Lower leg skin (tissue), 4 donors: ENCODE results near the gene CTAGE6. TPM values are rescaled to one million over a fixed set of nuclear protein-coding genes. Genes with fewer than 3 reads are reported as not detected.
"Not testable (repeated sequence)": the region's sequence is repeated elsewhere in the genome, so short reads cannot be mapped to it uniquely, and the experiment has no call there.

Source experiments
- DNase-seq, 2 donors: peaks; one replicate each; pipeline ENCODE4 v3.0.0-alpha.2; 2019; ENCODE audit warnings: low spot score in 2 of 2
- H3K4me3 ChIP-seq: fragments of 200-600 bp; sonication (generic); 2 replicates; pipeline ENCODE4 v1.5.1; 2017; ENCODE audit warnings: mild to moderate bottlenecking, low read depth; ENCODE audit not compliant: poor library complexity, severe bottlenecking
- WGBS, 2 donors: methylation state at CpG; one replicate each; pipeline ENCODE4 v1.1.5; 2018; 5-methylcytosine and 5-hydroxymethylcytosine counted together
- intact Hi-C: fragments of 100-400 bp; cut with DNase I; formaldehyde crosslinking; loops from one replicate; pipeline ENCODE4 v1.15.0; 2023; ENCODE audit warnings: low total_unique reads
- total RNA-seq, 4 donors: library from RNA; depleted of rRNA; stranded (reverse); fragments of >200 nt; gene quantifications; one replicate each; pipeline ENCODE4 v1.1.0, GENCODE V29; 2016

Gene CTAGE6
- under 1 TPM in 1 of 4 donors, not detected in 3; 0.36 TPM for total RNA-seq

- intact Hi-C loops, DNase-seq, H3K4me3 ChIP-seq: not testable (repeated sequence)
- WGBS, 2 donors, result 100% methylated on average over 1 of the region's 19 CpGs; no CpG with 5 or more reads in 1 of the 2 donors
Measured at GRCh38 chr7:143757596-143757995, at the start of gene CTAGE6. TSS of gene CTAGE6 (minus strand) at chr7:143757696. CDS start at chr7:143757658, 38 bp downstream.

GRCh38 chr7:143806664-143807071 lies 49.2 kb upstream of the CTAGE6 start:
- intact Hi-C loops, DNase-seq: not testable (repeated sequence)
- WGBS, 2 donors, result no CpG with 5 or more reads among the region's 5 CpGs

GRCh38 chr7:143797896-143798290 lies 40.4 kb upstream of the CTAGE6 start:
- intact Hi-C loops, DNase-seq, H3K4me3 ChIP-seq: not testable (repeated sequence)
- WGBS, 2 donors, result 76 to 79% methylated on average over 2 of the region's 2 CpGs

More at GRCh38 chr7:143806664-143807071, 49.2 kb upstream of the CTAGE6 start:
- not testable (repeated sequence) for H3K4me3 ChIP-seq

- H3K4me3 ChIP-seq, DNase-seq, intact Hi-C loops: not testable (repeated sequence)
- WGBS, 2 donors, result no CpG with 5 or more reads among the region's 6 CpGs
Measured at GRCh38 chr7:143797119-143797895, 39.8 kb upstream of the CTAGE6 start.

GRCh38 chr7:143795653-143796052 lies 38.2 kb upstream of the CTAGE6 start:
- DNase-seq, H3K4me3 ChIP-seq, intact Hi-C loops: not testable (repeated sequence)
- no CpG with 5 or more reads among the region's 2 CpGs for WGBS, 2 donors

GRCh38 chr7:143792633-143793032 lies 35.1 kb upstream of the CTAGE6 start:
- WGBS, 2 donors, result 85 to 97% methylated on average over 2 of the region's 2 CpGs
- intact Hi-C loops, DNase-seq, H3K4me3 ChIP-seq: not testable (repeated sequence)

- intact Hi-C loops, DNase-seq, H3K4me3 ChIP-seq: not testable (repeated sequence)
- WGBS, 2 donors, result no CpG with 5 or more reads among the region's 7 CpGs
Measured at GRCh38 chr7:143785415-143786182, 28.1 kb upstream of the CTAGE6 start.

GRCh38 chr7:143779591-143779990 lies 22.1 kb upstream of the CTAGE6 start:
- DNase-seq, intact Hi-C loops, H3K4me3 ChIP-seq: not testable (repeated sequence)
- 83% methylated on average over 2 of the region's 2 CpGs; no CpG with 5 or more reads in 1 of the 2 donors for WGBS, 2 donors

GRCh38 chr7:143772738-143773468 lies 15.4 kb upstream of the CTAGE6 start:
- DNase-seq, H3K4me3 ChIP-seq, intact Hi-C loops: not testable (repeated sequence)
- WGBS, 2 donors, result no CpG with 5 or more reads among the region's 5 CpGs

GRCh38 chr7:143767531-143767930 lies 10.0 kb upstream of the CTAGE6 start:
- H3K4me3 ChIP-seq, intact Hi-C loops: not testable (repeated sequence)
- 78 to 90% methylated on average over 2 of the region's 2 CpGs for WGBS, 2 donors
- DNase-seq, result peak; percentile 9 to 32

- intact Hi-C loops, DNase-seq, H3K4me3 ChIP-seq: not testable (repeated sequence)
- whole genome bisulfite sequencing, 2 donors, result 0% methylated on average over 1 of the region's 5 CpGs; no CpG with 5 or more reads in 1 of the 2 donors
Measured at GRCh38 chr7:143765678-143766077, 8.2 kb upstream of the CTAGE6 start.

GRCh38 chr7:143763065-143763464 lies 5.6 kb upstream of the CTAGE6 start:
- no CpG with 5 or more reads among the region's 1 CpG for WGBS, 2 donors
- intact Hi-C loops, result not testable (repeated sequence)

GRCh38 chr7:143745340-143745739 lies 12.2 kb downstream of the CTAGE6 start:
- DNase-seq, intact Hi-C loops, H3K4me3 ChIP-seq: not testable (repeated sequence)
- WGBS, 2 donors, result 80% methylated on average over 2 of the region's 4 CpGs; no CpG with 5 or more reads in 1 of the 2 donors

More at GRCh38 chr7:143763065-143763464, 5.6 kb upstream of the CTAGE6 start:
- not testable (repeated sequence) for DNase-seq, H3K4me3 ChIP-seq

GRCh38 chr7:143737037-143737819 lies 20.3 kb downstream of the CTAGE6 start:
- intact Hi-C loops, H3K4me3 ChIP-seq, DNase-seq: not testable (repeated sequence)
- WGBS, 2 donors, result 18 to 24% methylated on average over 5 of the region's 5 CpGs
